Ovary (tissue), 9 donors: ENCODE data around the gene TTC23. TPM values are rescaled to one million over a fixed set of nuclear protein-coding genes. Genes with fewer than 3 reads are reported as not detected.

Source experiments
- DNase-seq, 5 donors: peaks; one replicate each; pipeline ENCODE4 v3.0.0-alpha.2; 2019 to 2020
- H3K27ac ChIP-seq, 2 donors: fragments of 200-600 bp; one replicate each; pipeline versions ENCODE4 v1.5.1 to v1.8.0; 2019 to 2022
- H3K27me3 ChIP-seq: fragments of 200-600 bp; one replicate; pipeline ENCODE4 v1.8.0; 2022
- H3K36me3 ChIP-seq: fragments of 200-600 bp; sonication (generic); one replicate; pipeline ENCODE4 v1.5.1; 2019
- H3K4me1 ChIP-seq: one replicate; pipeline ENCODE4 v1.8.1; 2013; ENCODE audit warnings: mild to moderate bottlenecking, moderate library complexity; ENCODE audit not compliant: insufficient read depth
- H3K4me3 ChIP-seq: fragments of 200-600 bp; sonication (generic); one replicate; pipeline ENCODE4 v1.5.1; 2017
- H3K9me3 ChIP-seq, 2 donors: fragments of 200-600 bp in 1 of 2; sonication (generic) in 1 of 2; one replicate each; pipeline versions ENCODE4 v1.5.1 to v1.8.1; 2013 to 2019; ENCODE audit warnings: mild to moderate bottlenecking in 1 of 2, moderate library complexity in 1 of 2
- EP300 ChIP-seq: sonication (generic); formaldehyde crosslinking; IDR thresholded peaks from one replicate; pipeline ENCODE4 v1.6.1; 2017; ENCODE audit warnings: antibody characterized with exemption
- POLR2A ChIP-seq: fragments of 450-650 bp; IDR thresholded peaks from one replicate; pipeline ENCODE4 v1.6.1; 2017; ENCODE audit warnings: antibody characterized with exemption, mild to moderate bottlenecking, moderate library complexity
- WGBS, 3 donors: extraction: QIAGEN DNeasy Blood & Tissue Kit in 1 of 3; methylation state at CpG; one replicate each; pipeline versions ENCODE4 v1.1.5 to v1.1.7; 2013 to 2017; 5-methylcytosine and 5-hydroxymethylcytosine counted together
- intact Hi-C, 4 donors: fragments of 100-400 bp; cut with DNase I; formaldehyde crosslinking; loops; one replicate each; pipeline versions ENCODE4 v1.11.0 to v1.15.1; 2022 to 2023
- polyA plus RNA-seq, 2 donors: library from polyadenylated mRNA; stranded (reverse); fragments of 200-250 nt in 1 of 2; fragments of 350-450 nt in 1 of 2; fragmentation: Illumina TruSeq in 1 of 2; extraction: RNeasy Lipid Tissue Mini Kit (QIAGEN cat#74804) in 1 of 2; gene quantifications; one replicate each; pipeline ENCODE4 v1.2.3, GENCODE V29; 2013 to 2014
- total RNA-seq, 7 donors: library from RNA; depleted of rRNA in 2 of 7; stranded (reverse); fragments of >200 nt in 2 of 7; fragmentation: NEBNext Ultra II Directional in 3 of 7; extraction: Animal tissue kit (Norgen Biotek cat#: 25700) in 3 of 7; gene quantifications; one replicate each; pipeline versions ENCODE4 v1.1.0 to v1.2.4, GENCODE V29; 2016 to 2023
- TF ChIP-seq, protein P1 (sequence below), 3 donors: fragments of 450-650 bp in 2 of 3; fragments of 200-600 bp in 1 of 3; IDR thresholded peaks; one replicate each; pipeline versions ENCODE4 v1.5.1 to v1.8.0; 2016 to 2022; ENCODE audit warnings: antibody characterized with exemption in 3 of 3, mild to moderate bottlenecking in 1 of 3
- donor health status: DM: no; HTN: no; CAD: no; lungs with moderate emphysema.
- donor health status: DM: no; HTN: no; CAD: no.
- donor health status: Bipolar disorder and iron deficiency.
- donor health status: DM: yes; HTN: yes; CAD: no.
- donor health status: DM: no; HTN: no; CAD: no.
- donor health status: DM: yes; HTN: yes; CAD: no.

Gene TTC23
- total and polyA plus RNA-seq, 9 donors: 15.9 to 35.8 (median 25.8) TPM

- H3K36me3 ChIP-seq: no peaks in the 10 kb centered on the region
- 87 to 93% (median 88%) methylated on average over 4 of the region's 4 CpGs for WGBS, 3 donors
- H3K9me3 ChIP-seq: no peaks in the 10 kb centered on the region
- TF ChIP-seq EP300: no peak
- TF ChIP-seq POLR2A: no peak
- TF ChIP-seq, protein P1, sequence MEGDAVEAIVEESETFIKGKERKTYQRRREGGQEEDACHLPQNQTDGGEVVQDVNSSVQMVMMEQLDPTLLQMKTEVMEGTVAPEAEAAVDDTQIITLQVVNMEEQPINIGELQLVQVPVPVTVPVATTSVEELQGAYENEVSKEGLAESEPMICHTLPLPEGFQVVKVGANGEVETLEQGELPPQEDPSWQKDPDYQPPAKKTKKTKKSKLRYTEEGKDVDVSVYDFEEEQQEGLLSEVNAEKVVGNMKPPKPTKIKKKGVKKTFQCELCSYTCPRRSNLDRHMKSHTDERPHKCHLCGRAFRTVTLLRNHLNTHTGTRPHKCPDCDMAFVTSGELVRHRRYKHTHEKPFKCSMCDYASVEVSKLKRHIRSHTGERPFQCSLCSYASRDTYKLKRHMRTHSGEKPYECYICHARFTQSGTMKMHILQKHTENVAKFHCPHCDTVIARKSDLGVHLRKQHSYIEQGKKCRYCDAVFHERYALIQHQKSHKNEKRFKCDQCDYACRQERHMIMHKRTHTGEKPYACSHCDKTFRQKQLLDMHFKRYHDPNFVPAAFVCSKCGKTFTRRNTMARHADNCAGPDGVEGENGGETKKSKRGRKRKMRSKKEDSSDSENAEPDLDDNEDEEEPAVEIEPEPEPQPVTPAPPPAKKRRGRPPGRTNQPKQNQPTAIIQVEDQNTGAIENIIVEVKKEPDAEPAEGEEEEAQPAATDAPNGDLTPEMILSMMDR (IDR thresholded peaks at IDR 0.05): no peak
- no peaks in the 10 kb centered on the region for H3K4me1 ChIP-seq
- intact Hi-C loops: no loop called here
- H3K4me3 ChIP-seq: no peak overlapping the region
- H3K27me3 ChIP-seq: no peaks in the 10 kb centered on the region
- no peak overlapping the region for H3K27ac ChIP-seq
- DNase-seq: no peak
Measured at GRCh38 chr15:99135194-99135593, 114.2 kb downstream of the TTC23 start.

- Histone ChIP-seq H3K4me1 (no peaks in the 10 kb centered on the region), H3K36me3 (no peaks in the 10 kb centered on the region), H3K27me3 (no peaks in the 10 kb centered on the region), H3K27ac (no peak overlapping the region), H3K9me3 (no peaks in the 10 kb centered on the region), H3K4me3 (no peak overlapping the region)
- intact Hi-C loops: no loop called here
- TF ChIP-seq POLR2A: no peak
- TF ChIP-seq, protein P1 (IDR thresholded peaks at IDR 0.05): no peak
- TF ChIP-seq EP300: no peak
- WGBS, 3 donors: 77 to 88% (median 88%) methylated on average over 11 of the region's 11 CpGs
- no peak for DNase-seq
Measured at GRCh38 chr15:99134317-99134821, 115.0 kb downstream of the TTC23 start.

DNA sequence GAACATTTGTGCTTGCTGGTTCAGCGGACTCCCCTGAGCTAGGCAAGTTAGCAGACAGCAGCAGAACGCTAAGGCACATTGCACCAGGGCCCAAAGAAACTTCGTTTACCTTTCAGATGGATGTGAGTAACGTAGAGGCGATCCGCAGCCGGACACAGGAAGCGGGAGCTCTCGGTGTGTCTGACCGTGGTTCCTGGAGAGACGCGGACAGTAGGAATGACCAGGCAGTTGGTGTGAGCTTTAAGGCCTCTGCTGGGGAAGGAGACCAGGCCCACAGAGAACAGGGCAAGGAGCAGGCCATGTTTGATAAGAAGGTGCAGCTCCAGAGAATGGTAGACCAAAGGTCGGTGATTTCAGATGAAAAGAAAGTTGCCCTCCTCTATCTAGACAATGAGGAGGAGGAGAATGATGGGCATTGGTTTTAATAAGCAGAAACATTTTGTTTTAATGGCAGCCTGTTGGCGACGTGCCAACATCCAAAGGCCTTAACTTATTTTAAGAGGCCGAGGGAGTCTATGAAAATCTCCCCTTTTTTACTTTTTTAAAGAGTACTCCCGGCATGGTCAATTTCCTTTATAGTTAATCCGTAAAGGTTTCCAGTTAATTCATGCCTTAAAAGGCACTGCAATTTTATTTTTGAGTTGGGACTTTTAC is 116.6 kb downstream of the TTC23 start:
- no peak for DNase-seq
- Histone ChIP-seq H3K4me3 (no peak overlapping the region), H3K27me3 (no peaks in the 10 kb centered on the region), H3K36me3 (no peaks in the 10 kb centered on the region), H3K9me3 (no peaks in the 10 kb centered on the region), H3K4me1 (no peaks in the 10 kb centered on the region), H3K27ac (no peak overlapping the region)
- 79 to 82% (median 80%) methylated on average over 18 of the region's 18 CpGs for WGBS, 3 donors
- TF ChIP-seq, protein P1 (IDR thresholded peaks at IDR 0.05): no peak
- TF ChIP-seq EP300 (no peak), POLR2A (no peak)
- intact Hi-C loops: no loop called here

- Histone ChIP-seq H3K36me3 (no peaks in the 10 kb centered on the region), H3K27me3 (no peaks in the 10 kb centered on the region), H3K9me3 (no peaks in the 10 kb centered on the region), H3K27ac (no peak overlapping the region), H3K4me1 (no peaks in the 10 kb centered on the region), H3K4me3 (no peak overlapping the region)
- DNase-seq: no peak
- intact Hi-C loops: no loop called here
- TF ChIP-seq EP300: no peak
- TF ChIP-seq, protein P1 (IDR thresholded peaks at IDR 0.05): no peak
- WGBS, 3 donors: 94 to 95% (median 95%) methylated on average over 4 of the region's 4 CpGs
Measured at GRCh38 chr15:99132122-99132521, 117.3 kb downstream of the TTC23 start.
